Measurements from ENCODE around the gene HRH2.

Gene HRH2

GRCh38 chr5:175677571-175677970 lies 19.7 kb downstream of the HRH2 start:
- Histone ChIP-seq H3K27ac (no peak overlapping the region), H3K4me3 (no peak overlapping the region)
- DNase-seq (ENCODE audit: low spot score): no peak
- TF ChIP-seq CTCF (IDR thresholded peaks at IDR 0.05): no peak

- H3K27ac ChIP-seq: no peak overlapping the region
Measured at GRCh38 chr5:175678074-175678473, 20.2 kb downstream of the HRH2 start.

GRCh38 chr5:175679411-175679810 lies 21.5 kb downstream of the HRH2 start:
- no peak for TF ChIP-seq CTCF (IDR thresholded peaks at IDR 0.05)
- no peak overlapping the region for H3K4me3 ChIP-seq
- no peak overlapping the region for H3K27ac ChIP-seq
- no peak for DNase-seq (ENCODE audit: low spot score)

More at GRCh38 chr5:175678074-175678473, 20.2 kb downstream of the HRH2 start:
- H3K4me3 ChIP-seq: no peak overlapping the region
- TF ChIP-seq CTCF (IDR thresholded peaks at IDR 0.05): no peak
- DNase-seq (ENCODE audit: low spot score): no peak

- Histone ChIP-seq H3K27ac (no peak overlapping the region), H3K4me3 (no peak overlapping the region)
- TF ChIP-seq CTCF (IDR thresholded peaks at IDR 0.05): no peak
- DNase-seq (ENCODE audit: low spot score): no peak
Measured at GRCh38 chr5:175680020-175680419, 22.1 kb downstream of the HRH2 start.

GRCh38 chr5:175680463-175680862 lies 22.6 kb downstream of the HRH2 start:
- H3K27ac ChIP-seq: peak overlapping the region in 1 of 2 donors; percentile 19
- no peak for DNase-seq (ENCODE audit: low spot score)
- H3K4me3 ChIP-seq: no peak overlapping the region
- no peak for TF ChIP-seq CTCF (IDR thresholded peaks at IDR 0.05)

GRCh38 chr5:175681045-175681967 lies 23.4 kb downstream of the HRH2 start:
- TF ChIP-seq CTCF (IDR thresholded peaks at IDR 0.05): no peak
- H3K27ac ChIP-seq: peak overlapping the region; percentile 19 to 20
- no peak for DNase-seq (ENCODE audit: low spot score)
- H3K4me3 ChIP-seq: peak overlapping the region; percentile 25

GRCh38 chr5:175681968-175682340 lies 24.1 kb downstream of the HRH2 start:
- TF ChIP-seq CTCF (IDR thresholded peaks at IDR 0.05): no peak
- DNase-seq (ENCODE audit: low spot score): no peak
- peak overlapping the region in 1 of 2 donors; percentile 19 for H3K27ac ChIP-seq

More at GRCh38 chr5:175681968-175682340, 24.1 kb downstream of the HRH2 start:
- peak overlapping the region; percentile 25 for H3K4me3 ChIP-seq
